ENCODE data around the gene HLA-DQB1.
A peak's percentile ranks its signal among the peaks of the same experiment; 100 is the strongest.
"Not testable (repeated sequence)": the region's sequence is repeated elsewhere in the genome, so short reads cannot be mapped to it uniquely, and the experiment has no call there.

Gene HLA-DQB1

DNA sequence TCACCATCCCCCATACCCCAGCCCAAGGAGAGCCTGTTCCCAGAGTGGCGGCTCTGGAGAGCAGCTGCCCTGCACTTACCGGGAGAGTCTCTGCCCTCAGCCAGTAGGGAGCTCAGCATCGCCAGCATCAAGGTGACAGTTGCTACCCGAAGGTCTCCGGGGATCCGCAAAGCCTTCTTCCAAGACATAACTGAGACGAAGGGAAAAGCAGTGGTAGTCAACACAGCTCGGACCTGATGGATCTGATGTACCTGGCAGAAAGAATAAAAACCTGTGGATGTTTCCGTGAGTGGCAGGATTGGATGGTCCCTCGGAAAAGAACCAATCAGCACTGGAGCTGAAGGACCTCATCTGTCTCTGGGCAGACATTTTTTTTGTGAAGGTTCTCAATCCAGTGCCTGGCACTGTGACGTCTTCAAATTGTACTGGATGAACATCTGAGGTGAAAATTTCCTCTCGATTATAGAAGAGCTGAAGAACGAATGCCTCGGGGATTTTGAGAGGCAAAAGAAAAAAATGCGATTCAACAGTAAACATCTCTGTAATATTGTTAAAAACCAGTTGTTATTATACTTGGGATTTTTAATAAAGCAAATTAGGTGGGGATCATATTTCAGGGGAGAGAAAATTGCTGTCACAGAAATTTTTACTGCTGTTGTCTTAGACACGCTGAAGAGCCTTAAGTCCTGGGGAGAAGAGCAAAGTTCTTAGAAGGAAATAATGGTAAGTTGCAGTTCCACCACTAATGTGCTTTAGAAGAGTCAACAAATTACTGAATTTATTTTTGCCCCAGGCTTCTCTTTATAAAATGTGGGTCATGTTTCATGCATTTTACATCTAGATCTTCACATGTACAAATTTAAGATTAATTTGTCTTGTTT, at the start of gene HLA-DQB1:
Gene HLA-DQB1 (minus strand): TSS at position 238 of the 881 bp plus-strand sequence. CDS start 50 bp downstream, at position 188.
- H3K27ac ChIP-seq = no peak within 1 kb of the TSS
- TF ChIP-seq, protein P1, sequence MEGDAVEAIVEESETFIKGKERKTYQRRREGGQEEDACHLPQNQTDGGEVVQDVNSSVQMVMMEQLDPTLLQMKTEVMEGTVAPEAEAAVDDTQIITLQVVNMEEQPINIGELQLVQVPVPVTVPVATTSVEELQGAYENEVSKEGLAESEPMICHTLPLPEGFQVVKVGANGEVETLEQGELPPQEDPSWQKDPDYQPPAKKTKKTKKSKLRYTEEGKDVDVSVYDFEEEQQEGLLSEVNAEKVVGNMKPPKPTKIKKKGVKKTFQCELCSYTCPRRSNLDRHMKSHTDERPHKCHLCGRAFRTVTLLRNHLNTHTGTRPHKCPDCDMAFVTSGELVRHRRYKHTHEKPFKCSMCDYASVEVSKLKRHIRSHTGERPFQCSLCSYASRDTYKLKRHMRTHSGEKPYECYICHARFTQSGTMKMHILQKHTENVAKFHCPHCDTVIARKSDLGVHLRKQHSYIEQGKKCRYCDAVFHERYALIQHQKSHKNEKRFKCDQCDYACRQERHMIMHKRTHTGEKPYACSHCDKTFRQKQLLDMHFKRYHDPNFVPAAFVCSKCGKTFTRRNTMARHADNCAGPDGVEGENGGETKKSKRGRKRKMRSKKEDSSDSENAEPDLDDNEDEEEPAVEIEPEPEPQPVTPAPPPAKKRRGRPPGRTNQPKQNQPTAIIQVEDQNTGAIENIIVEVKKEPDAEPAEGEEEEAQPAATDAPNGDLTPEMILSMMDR (conservative IDR thresholded peaks at IDR 0.05) = no peak
- TF ChIP-seq ZFX (IDR thresholded peaks at IDR 0.05) = no peak

DNA sequence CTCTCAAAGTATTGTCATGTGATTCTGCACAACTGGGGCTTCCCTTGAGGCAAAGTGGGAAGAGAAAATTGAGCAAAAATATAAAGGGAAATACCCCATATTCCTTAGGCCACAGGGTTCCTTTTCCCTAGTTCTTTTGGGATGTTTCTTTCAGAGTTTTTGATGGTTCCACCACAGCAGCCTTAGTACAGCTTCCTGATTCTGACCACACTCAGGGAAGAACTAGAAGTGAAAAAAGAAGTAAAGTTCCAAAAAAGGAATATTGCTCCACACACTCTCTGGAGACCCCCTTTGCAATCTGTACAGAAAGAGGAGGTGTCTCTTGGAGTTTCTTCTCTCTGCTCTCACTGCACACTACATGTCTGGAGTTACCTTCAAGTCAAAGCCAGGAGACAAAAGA, 46.8 kb upstream of the HLA-DQB1 start:
- H3K27ac ChIP-seq = no peak overlapping the region
- TF ChIP-seq, protein P1 (conservative IDR thresholded peaks at IDR 0.05) = no peak
- TF ChIP-seq ZFX (IDR thresholded peaks at IDR 0.05) = no peak

DNA sequence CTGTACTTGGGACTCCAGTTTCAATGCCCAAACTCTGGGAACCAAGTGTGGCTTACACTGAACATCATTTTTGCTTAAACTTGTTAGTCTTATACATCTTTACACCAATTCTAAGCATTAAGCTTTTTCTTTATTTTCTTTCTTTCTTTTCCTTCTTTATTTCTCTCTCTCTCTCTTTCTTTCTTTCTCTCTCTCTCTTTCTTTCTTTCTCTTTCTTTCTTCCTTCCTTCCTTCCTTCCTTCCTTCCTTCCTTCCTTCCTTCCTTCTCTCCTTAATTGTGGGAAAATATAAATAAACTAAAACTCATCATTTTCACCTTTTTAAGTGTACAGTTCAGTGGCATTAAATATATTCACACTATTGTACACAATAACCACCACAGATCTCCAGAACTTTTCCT, 43.2 kb upstream of the HLA-DQB1 start:
- H3K27ac ChIP-seq = no peak overlapping the region
- TF ChIP-seq ZFX (IDR thresholded peaks at IDR 0.05) = no peak
- TF ChIP-seq, protein P1 (conservative IDR thresholded peaks at IDR 0.05) = no peak

GRCh38 chr6:32705164-32705563, 38.7 kb upstream of the HLA-DQB1 start:
- H3K27ac ChIP-seq = not testable (repeated sequence)

GRCh38 chr6:32703347-32703746, 36.9 kb upstream of the HLA-DQB1 start:
- TF ChIP-seq, protein P1 (conservative IDR thresholded peaks at IDR 0.05) = no peak
- no peak for TF ChIP-seq ZFX (IDR thresholded peaks at IDR 0.05)
- no peak overlapping the region for H3K27ac ChIP-seq

- TF ChIP-seq, protein P1 (conservative IDR thresholded peaks at IDR 0.05) = peak; percentile 79
- TF ChIP-seq ZFX (IDR thresholded peaks at IDR 0.05) = no peak
- H3K27ac ChIP-seq = no peak overlapping the region
Observed at GRCh38 chr6:32700391-32701040, 34.1 kb upstream of the HLA-DQB1 start.

- no peak for TF ChIP-seq ZFX (IDR thresholded peaks at IDR 0.05)
- TF ChIP-seq, protein P1 (conservative IDR thresholded peaks at IDR 0.05) = no peak
- H3K27ac ChIP-seq = no peak overlapping the region
Observed at GRCh38 chr6:32697031-32697430, 30.6 kb upstream of the HLA-DQB1 start.

Data from C4-2B (cell line).